H1 (cell line): ENCODE data around the gene CASK. TPM values are rescaled to one million over a fixed set of nuclear protein-coding genes. Genes with fewer than 3 reads are reported as not detected.

Source experiments
- CTCF ChIA-PET: fragments of 300-600 bp; sonication (Branson Sonifier 250); formaldehyde crosslinking; loops from one replicate; lab custom pipeline; 2021; ENCODE audit not compliant: partially characterized antibody; lab: Charles Lee
- POLR2A ChIA-PET: fragments of 300-600 bp; sonication (Branson Sonifier 250); formaldehyde crosslinking; loops from one replicate; lab custom pipeline; 2021; ENCODE audit warnings: inconsistent platforms; ENCODE audit not compliant: partially characterized antibody; lab: Charles Lee
- DNase-seq, 2 experiments: peaks; one replicate each; pipeline versions ENCODE4 v3.0.0 to v3.0.0-alpha.2; 2010 to 2022; ENCODE audit warnings: low spot score in 2 of 2, low read depth in 1 of 2, mixed read lengths in 1 of 2
- FAIRE-seq: peaks from 2 replicates; lab custom pipeline; 2011; peaks lifted over from hg19 to GRCh38; lab: Jason Lieb, UNC
- H2AFZ ChIP-seq: 2 replicates; pipeline ENCODE4 v1.8.1; 2012; ENCODE audit warnings: low read length, inconsistent platforms
- H2AK5ac ChIP-seq: 2 replicates; pipeline ENCODE4 v1.6.1; 2013; ENCODE audit warnings: low read depth, low read length
- H2BK120ac ChIP-seq: replicated peaks from 2 replicates; pipeline ENCODE3; 2013; ENCODE audit warnings: low read depth, low read length, inconsistent platforms
- H2BK12ac ChIP-seq: 2 replicates; pipeline ENCODE4 v1.6.1; 2013; ENCODE audit warnings: low read depth, low read length
- H2BK15ac ChIP-seq: 2 replicates; pipeline ENCODE4 v1.6.1; 2013; ENCODE audit warnings: low read length
- H2BK20ac ChIP-seq: 2 replicates; pipeline ENCODE4 v1.6.1; 2013; ENCODE audit warnings: low read length
- H2BK5ac ChIP-seq: 2 replicates; pipeline ENCODE4 v1.6.1; 2013; ENCODE audit warnings: low read depth, low read length
- H3K14ac ChIP-seq: 2 replicates; pipeline ENCODE4 v1.6.1; 2013; ENCODE audit warnings: inconsistent platforms; ENCODE audit not compliant: insufficient read length
- H3K18ac ChIP-seq: 2 replicates; pipeline ENCODE4 v1.6.1; 2013; ENCODE audit warnings: low read length; ENCODE audit errors: extremely low read depth
- H3K23ac ChIP-seq: 2 replicates; pipeline ENCODE4 v1.6.1; 2013; ENCODE audit warnings: inconsistent platforms; ENCODE audit not compliant: insufficient read length
- H3K23me2 ChIP-seq: 2 replicates; pipeline ENCODE4 v1.6.1; 2013; ENCODE audit warnings: low read depth, low read length
- H3K27ac ChIP-seq: 2 replicates; pipeline ENCODE4 v1.6.1; 2011; ENCODE audit warnings: low read depth, low read length, inconsistent platforms
- H3K27me3 ChIP-seq, 4 experiments: replicated peaks in 1 of 4; 1 replicate in 1 of 4; 2 replicates in 3 of 4; pipeline versions ENCODE4 v1.6.1 to v1.8.1; 2011 to 2013; ENCODE audit warnings: low read length in 3 of 4, mild to moderate bottlenecking in 3 of 4, inconsistent platforms in 2 of 4, mixed read lengths in 2 of 4, moderate library complexity in 1 of 4; ENCODE audit not compliant: control insufficient read depth in 3 of 4, insufficient read depth in 3 of 4; ENCODE audit errors: extremely low read depth in 1 of 4
- H3K36me3 ChIP-seq, 4 experiments: 2 replicates each; pipeline versions ENCODE4 v1.6.1 to v1.8.1; 2011 to 2013; ENCODE audit warnings: mild to moderate bottlenecking in 4 of 4, low read length in 3 of 4, moderate library complexity in 2 of 4, control low read depth in 1 of 4, inconsistent platforms in 1 of 4; ENCODE audit not compliant: insufficient read depth in 4 of 4, control insufficient read depth in 2 of 4
- H3K4ac ChIP-seq: replicated peaks from 2 replicates; pipeline ENCODE3; 2013; ENCODE audit warnings: low read length, low read depth, mixed read lengths, inconsistent platforms; ENCODE audit not compliant: insufficient read length
- H3K4me1 ChIP-seq, 4 experiments: replicated peaks in 1 of 4; 1 replicate in 1 of 4; 2 replicates in 3 of 4; pipeline versions ENCODE4 v1.6.1 to v1.8.1; 2011 to 2013; ENCODE audit warnings: low read length in 3 of 4, inconsistent platforms in 2 of 4, mixed read lengths in 1 of 4; ENCODE audit not compliant: insufficient read depth in 4 of 4, control insufficient read depth in 3 of 4
- H3K4me2 ChIP-seq, 2 experiments: 2 replicates each; pipeline versions ENCODE4 v1.6.1 to v1.8.1; 2011 to 2013; ENCODE audit warnings: low read depth in 2 of 2, low read length in 2 of 2, control low read depth in 1 of 2, inconsistent platforms in 1 of 2, mild to moderate bottlenecking in 1 of 2; ENCODE audit not compliant: insufficient read depth in 1 of 2
- H3K4me3 ChIP-seq, 4 experiments: fragments of 200-600, 300-600 bp in 1 of 4; sonication (generic), shearing (Covaris generic), sonication (Bioruptor Twin) in 1 of 4; 2 replicates each; pipeline versions ENCODE4 v1.5.1 to v1.8.1; 2011 to 2016; ENCODE audit warnings: low read length in 4 of 4, low read depth in 3 of 4, control low read depth in 2 of 4, inconsistent platforms in 2 of 4, mild to moderate bottlenecking in 2 of 4, mixed read lengths in 1 of 4, moderate library complexity in 1 of 4; ENCODE audit not compliant: insufficient read depth in 2 of 4; ENCODE audit errors: extremely low read depth in 1 of 4
- H3K56ac ChIP-seq: replicated peaks from 2 replicates; pipeline ENCODE3; 2013; ENCODE audit warnings: low read depth, mild to moderate bottlenecking, mixed read lengths, low read length, inconsistent platforms; ENCODE audit not compliant: insufficient read length
- H3K79me1 ChIP-seq: 2 replicates; pipeline ENCODE4 v1.6.1; 2013; ENCODE audit warnings: low read depth, low read length, control low read depth
- H3K79me2 ChIP-seq, 2 experiments: 2 replicates each; pipeline versions ENCODE4 v1.6.1 to v1.8.1; 2012 to 2013; ENCODE audit warnings: low read length in 2 of 2, mild to moderate bottlenecking in 2 of 2, inconsistent platforms in 1 of 2; ENCODE audit not compliant: insufficient read depth in 2 of 2, control insufficient read depth in 1 of 2
- H3K9ac ChIP-seq, 4 experiments: replicated peaks in 1 of 4; 1 replicate in 1 of 4; 2 replicates in 3 of 4; pipeline versions ENCODE4 v1.6.1 to v1.8.1; 2011 to 2013; ENCODE audit warnings: low read depth in 3 of 4, low read length in 3 of 4, control low read depth in 2 of 4, mild to moderate bottlenecking in 2 of 4, moderate library complexity in 2 of 4, inconsistent platforms in 1 of 4; ENCODE audit errors: extremely low read depth in 1 of 4
- H3K9me3 ChIP-seq, 2 experiments: 2 replicates each; pipeline versions ENCODE4 v1.6.1 to v1.8.1; 2012 to 2013; ENCODE audit warnings: mild to moderate bottlenecking in 2 of 2, moderate library complexity in 2 of 2, control low read depth in 1 of 2, inconsistent platforms in 1 of 2, low read depth in 1 of 2, low read length in 1 of 2, mixed read lengths in 1 of 2; ENCODE audit not compliant: insufficient read depth in 2 of 2
- H4K20me1 ChIP-seq, 2 experiments: replicated peaks in 1 of 2; 2 replicates each; pipeline versions ENCODE3 to v1.8.1; 2011 to 2013; ENCODE audit warnings: inconsistent platforms in 2 of 2, low read length in 2 of 2, mild to moderate bottlenecking in 1 of 2; ENCODE audit not compliant: insufficient read depth in 2 of 2, control insufficient read depth in 1 of 2
- H4K5ac ChIP-seq: 2 replicates; pipeline ENCODE4 v1.6.1; 2013; ENCODE audit warnings: low read length, low read depth, mixed read lengths, inconsistent platforms; ENCODE audit not compliant: insufficient read length
- H4K8ac ChIP-seq: 2 replicates; pipeline ENCODE4 v1.8.0; 2013; ENCODE audit warnings: mild to moderate bottlenecking, moderate library complexity, low read length, inconsistent platforms; ENCODE audit not compliant: insufficient read depth; ENCODE audit errors: extremely low read depth
- H4K91ac ChIP-seq: replicated peaks from 2 replicates; pipeline ENCODE3; 2013; ENCODE audit warnings: low read length, mixed read lengths, inconsistent platforms; ENCODE audit not compliant: insufficient read length
- GABPA ChIP-seq: IDR thresholded peaks from 2 replicates; pipeline ENCODE4 v1.6.1; 2011; ENCODE audit warnings: mild to moderate bottlenecking, low read length, moderate library complexity, borderline replicate concordance; ENCODE audit not compliant: insufficient read depth
- HDAC6 ChIP-seq: IDR thresholded peaks from one replicate; pipeline ENCODE4 v1.7.1; 2012; ENCODE audit warnings: low read depth, mild to moderate bottlenecking, inconsistent platforms, low read length, moderate library complexity
- WGBS, 2 experiments: shearing (Covaris generic) in 1 of 2; methylation state at CpG; one replicate each; pipeline versions ENCODE4 v1.1.6 to v1.1.7; 2013 to 2015; ENCODE audit warnings: low lambda C conversion rate in 2 of 2, mixed read lengths in 2 of 2, inconsistent platforms in 1 of 2, low coverage in 1 of 2, missing lambda C conversion rate in 1 of 2; ENCODE audit not compliant: insufficient replicate concordance in 2 of 2, insufficient coverage in 1 of 2, insufficient read length in 1 of 2; ENCODE audit errors: extremely low coverage in 1 of 2, missing lambda C conversion rate in 1 of 2; 5-methylcytosine and 5-hydroxymethylcytosine counted together
- polyA plus RNA-seq, 7 experiments: library from polyadenylated mRNA; depleted of rRNA in 3 of 7; stranded (reverse) in 5 of 7; unstranded in 2 of 7; fragments of >200 nt in 5 of 7; fragments of 200-250 nt in 2 of 7; gene quantifications; 1 replicate in 5 of 7; 2 replicates in 1 of 7; 4 replicates in 1 of 7; pipeline versions ENCODE4 v1.2.1 to v1.2.3, GENCODE V29; 2011 to 2013; ENCODE audit warnings: missing spikeins in 2 of 7, mixed read lengths in 2 of 7
- total RNA-seq: library from RNA; stranded (reverse); fragmentation: NEBNext Ultra II Directional; extraction: Animal tissue kit (Norgen Biotek cat#: 25700); gene quantifications from 2 replicates; pipeline ENCODE4 v1.2.1, GENCODE V29; 2021

Gene CASK
- total and polyA plus RNA-seq, 2 of the 8 experiments (the other 6 are each of a cell fraction or from before 2014, with no cell fraction given) = 21.6 to 55.1 TPM

GRCh38 chrX:41529221-41529620 lies 394.1 kb downstream of the CASK start:
- TF ChIP-seq HDAC6 = no peak
- no peak for TF ChIP-seq GABPA
- H3K9me3 ChIP-seq = no peaks in the 10 kb centered on the region
- no peak overlapping the region for H2BK20ac ChIP-seq
- no peak overlapping the region for H3K27ac ChIP-seq
- no peak overlapping the region for H2BK15ac ChIP-seq
- H3K27me3 ChIP-seq = no peaks in the 10 kb centered on the region
- no peak overlapping the region for H2BK12ac ChIP-seq
- H3K4me2 ChIP-seq = no peak overlapping the region
- no peak overlapping the region for H2AK5ac ChIP-seq
- CTCF ChIA-PET = no interaction called here
- H3K79me1 ChIP-seq = no peaks in the 10 kb centered on the region
- no peaks in the 10 kb centered on the region for H3K23me2 ChIP-seq
- no peak overlapping the region for H2BK5ac ChIP-seq
- 97% methylated on average over 10 of the region's 11 CpGs; no CpG with 5 or more reads in 1 of the 2 experiments for WGBS, 2 experiments
- no peak overlapping the region for H3K18ac ChIP-seq
- H3K23ac ChIP-seq = no peak overlapping the region
- H3K4ac ChIP-seq = no peak overlapping the region
- no peak for DNase-seq
- no peak overlapping the region for H4K5ac ChIP-seq
- no peak overlapping the region for H2BK120ac ChIP-seq
- no peak overlapping the region for H3K4me3 ChIP-seq
- H3K9ac ChIP-seq = no peak overlapping the region
- H3K56ac ChIP-seq = no peak overlapping the region
- H3K14ac ChIP-seq = no peak overlapping the region
- POLR2A ChIA-PET = no interaction called here
- H2AFZ ChIP-seq = no peak overlapping the region
- no peak overlapping the region for H4K91ac ChIP-seq
- no peak overlapping the region; the same call in 1 of the 2 replicates for H4K8ac ChIP-seq
- FAIRE-seq = no peak
- no peaks in the 10 kb centered on the region for H4K20me1 ChIP-seq
- no peaks in the 10 kb centered on the region for H3K79me2 ChIP-seq
- peaks cover 0 to 12% (median 3%) of the 10 kb centered on the region in 4 experiments; a peak in 3 of 8 replicates for H3K36me3 ChIP-seq
- no peaks in the 10 kb centered on the region for H3K4me1 ChIP-seq
